ENCODE measurements around the gene MARCHF2.
A peak's percentile ranks its signal among the peaks of the same experiment; 100 is the strongest.

MARCHF2 gene

GRCh38 chr19:8458380-8458779, 45.3 kb downstream of the MARCHF2 start:
- no peak for TF ChIP-seq CTCF (IDR thresholded peaks at IDR 0.05; ENCODE audit: insufficient read depth, low read depth, low read length, missing control alignments)
- no peak overlapping the region for H3K4me3 ChIP-seq (ENCODE audit: low read length)
- DNase-seq (ENCODE audit: low read depth), result no peak

GRCh38 chr19:8459095-8459494, 46.0 kb downstream of the MARCHF2 start:
- no peak overlapping the region for H3K4me3 ChIP-seq (ENCODE audit: low read length)
- DNase-seq (ENCODE audit: low read depth), result no peak
- TF ChIP-seq CTCF (IDR thresholded peaks at IDR 0.05; ENCODE audit: insufficient read depth, low read depth, low read length, missing control alignments), result no peak

- no peak overlapping the region for H3K4me3 ChIP-seq (ENCODE audit: low read length)
- no peak for TF ChIP-seq CTCF (IDR thresholded peaks at IDR 0.05; ENCODE audit: insufficient read depth, low read depth, low read length, missing control alignments)
- peak; percentile 38 for DNase-seq (ENCODE audit: low read depth)
Observed at GRCh38 chr19:8459520-8460270, 46.6 kb downstream of the MARCHF2 start.

- DNase-seq (ENCODE audit: low read depth), result no peak
- no peak for TF ChIP-seq CTCF (IDR thresholded peaks at IDR 0.05; ENCODE audit: insufficient read depth, low read depth, low read length, missing control alignments)
- no peak overlapping the region for H3K4me3 ChIP-seq (ENCODE audit: low read length)
Observed at GRCh38 chr19:8460516-8461298, 47.6 kb downstream of the MARCHF2 start.

GRCh38 chr19:8461376-8461775, 48.3 kb downstream of the MARCHF2 start:
- H3K4me3 ChIP-seq (ENCODE audit: low read length), result no peak overlapping the region
- no peak for DNase-seq (ENCODE audit: low read depth)
- TF ChIP-seq CTCF (IDR thresholded peaks at IDR 0.05; ENCODE audit: insufficient read depth, low read depth, low read length, missing control alignments), result no peak

- H3K4me3 ChIP-seq (ENCODE audit: low read length), result no peak overlapping the region
- DNase-seq (ENCODE audit: low read depth), result no peak
- TF ChIP-seq CTCF (IDR thresholded peaks at IDR 0.05; ENCODE audit: insufficient read depth, low read depth, low read length, missing control alignments), result no peak
Observed at GRCh38 chr19:8461891-8462290, 48.8 kb downstream of the MARCHF2 start.
